Loucy (cell line): ENCODE data around the gene UBE2C.

Experiments
- H2AFZ ChIP-seq: fragments of 200-600 bp; sonication (generic); 2 replicates; pipeline ENCODE4 v1.6.0; 2016; ENCODE audit warnings: antibody characterized with exemption, mild to moderate bottlenecking, low read length, moderate library complexity
- H3F3A ChIP-seq: fragments of 200-600 bp; 2 replicates; pipeline ENCODE4 v1.6.0; 2016; ENCODE audit warnings: antibody characterized with exemption, low read depth, mild to moderate bottlenecking
- H3K27me3 ChIP-seq: fragments of 200-600 bp; sonication (generic); 2 replicates; pipeline ENCODE4 v1.6.1; 2014; ENCODE audit warnings: low read length, mild to moderate bottlenecking; ENCODE audit not compliant: insufficient read depth, poor library complexity, severe bottlenecking
- H3K36me3 ChIP-seq: fragments of 200-600 bp; sonication (generic); 2 replicates; pipeline ENCODE4 v1.6.1; 2016; ENCODE audit warnings: low read length; ENCODE audit not compliant: insufficient read depth
- H3K4me1 ChIP-seq: fragments of 200-600 bp; sonication (generic); 2 replicates; pipeline ENCODE4 v1.5.1; 2014; ENCODE audit warnings: low read length, mild to moderate bottlenecking; ENCODE audit not compliant: insufficient read depth, poor library complexity, severe bottlenecking
- H3K4me2 ChIP-seq: fragments of 200-600 bp; sonication (generic); 2 replicates; pipeline ENCODE4 v1.6.0; 2014; ENCODE audit warnings: antibody characterized with exemption, low read length, low read depth, mild to moderate bottlenecking; ENCODE audit not compliant: poor library complexity, severe bottlenecking
- H3K4me3 ChIP-seq: fragments of 200-600 bp; sonication (generic); 2 replicates; pipeline ENCODE4 v1.5.1; 2014; ENCODE audit warnings: low read length, mild to moderate bottlenecking, mixed read lengths; ENCODE audit not compliant: poor library complexity, severe bottlenecking
- H3K79me2 ChIP-seq: fragments of 200-600 bp; sonication (generic); 2 replicates; pipeline ENCODE4 v1.6.1; 2014; ENCODE audit warnings: low read length; ENCODE audit not compliant: insufficient read depth
- H3K9ac ChIP-seq: fragments of 200-600 bp; sonication (generic); 2 replicates; pipeline ENCODE4 v1.6.0; 2014; ENCODE audit warnings: mild to moderate bottlenecking, low read depth, low read length, moderate library complexity; ENCODE audit not compliant: poor library complexity, severe bottlenecking
- H3K9me2 ChIP-seq: fragments of 200-600 bp; sonication (generic); replicated peaks from 2 replicates; pipeline ENCODE4 v1.6.1; 2016; ENCODE audit warnings: low read depth, low read length, mixed read lengths
- H3K9me3 ChIP-seq: fragments of 200-600 bp; sonication (generic); 2 replicates; pipeline ENCODE4 v1.6.1; 2014; ENCODE audit warnings: mild to moderate bottlenecking, antibody characterized with exemption, low read length, low read depth; ENCODE audit not compliant: insufficient read depth
- H4K20me1 ChIP-seq: fragments of 200-600 bp; sonication (generic); 2 replicates; pipeline ENCODE4 v1.6.0; 2014; ENCODE audit warnings: antibody characterized with exemption, low read length, mild to moderate bottlenecking; ENCODE audit not compliant: insufficient read depth, poor library complexity, severe bottlenecking
- EZH2phosphoT487 ChIP-seq: fragments of 200-600 bp; IDR thresholded peaks from 2 replicates; pipeline ENCODE4 v1.6.1; 2018; ENCODE audit warnings: antibody characterized with exemption, mild to moderate bottlenecking, moderate library complexity, borderline replicate concordance
- TF ChIP-seq, protein P1 (sequence below): fragments of 200-600 bp; sonication (generic); conservative IDR thresholded peaks from 2 replicates; pipeline ENCODE4 v1.5.1; 2014; ENCODE audit warnings: mild to moderate bottlenecking, antibody characterized with exemption, low read length

The UBE2C gene

GRCh38 chr20:45842169-45842812 is 29.8 kb downstream of the UBE2C start:
- Histone ChIP-seq H4K20me1 (no peaks in the 10 kb centered on the region), H3K4me1 (no peaks in the 10 kb centered on the region), H2AFZ (no peak overlapping the region), H3K4me2 (no peak overlapping the region), H3K27me3 (no peaks in the 10 kb centered on the region), H3K36me3 (peaks cover 13% of the 10 kb centered on the region; the same call in 1 of the 2 replicates), H3K9me2 (no peaks in the 10 kb centered on the region), H3K4me3 (no peak overlapping the region), H3K9me3 (no peaks in the 10 kb centered on the region), H3K79me2 (no peaks in the 10 kb centered on the region), H3F3A (no peaks in the 10 kb centered on the region), H3K9ac (no peak overlapping the region)
- no peak for TF ChIP-seq EZH2phosphoT487
- TF ChIP-seq, protein P1, sequence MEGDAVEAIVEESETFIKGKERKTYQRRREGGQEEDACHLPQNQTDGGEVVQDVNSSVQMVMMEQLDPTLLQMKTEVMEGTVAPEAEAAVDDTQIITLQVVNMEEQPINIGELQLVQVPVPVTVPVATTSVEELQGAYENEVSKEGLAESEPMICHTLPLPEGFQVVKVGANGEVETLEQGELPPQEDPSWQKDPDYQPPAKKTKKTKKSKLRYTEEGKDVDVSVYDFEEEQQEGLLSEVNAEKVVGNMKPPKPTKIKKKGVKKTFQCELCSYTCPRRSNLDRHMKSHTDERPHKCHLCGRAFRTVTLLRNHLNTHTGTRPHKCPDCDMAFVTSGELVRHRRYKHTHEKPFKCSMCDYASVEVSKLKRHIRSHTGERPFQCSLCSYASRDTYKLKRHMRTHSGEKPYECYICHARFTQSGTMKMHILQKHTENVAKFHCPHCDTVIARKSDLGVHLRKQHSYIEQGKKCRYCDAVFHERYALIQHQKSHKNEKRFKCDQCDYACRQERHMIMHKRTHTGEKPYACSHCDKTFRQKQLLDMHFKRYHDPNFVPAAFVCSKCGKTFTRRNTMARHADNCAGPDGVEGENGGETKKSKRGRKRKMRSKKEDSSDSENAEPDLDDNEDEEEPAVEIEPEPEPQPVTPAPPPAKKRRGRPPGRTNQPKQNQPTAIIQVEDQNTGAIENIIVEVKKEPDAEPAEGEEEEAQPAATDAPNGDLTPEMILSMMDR, result no peak

DNA sequence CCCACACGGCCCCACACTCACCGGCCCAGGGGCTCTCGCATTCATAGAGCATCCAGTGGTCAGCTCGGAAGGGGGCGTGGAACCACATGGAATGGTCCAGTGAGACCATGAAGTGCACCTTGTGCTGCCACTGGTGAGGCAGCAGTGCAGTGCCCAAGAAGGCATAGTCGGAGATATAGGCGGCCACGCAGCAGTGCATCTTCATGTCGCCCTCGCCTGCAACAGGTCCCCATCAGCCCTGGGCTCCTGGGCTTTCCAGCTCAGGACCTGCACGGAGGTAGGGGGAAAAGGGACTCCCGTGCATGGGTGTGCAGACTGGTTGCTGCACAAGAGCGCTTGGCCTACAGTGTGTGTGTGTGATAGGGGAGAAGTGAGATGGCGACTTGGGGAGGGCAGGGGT is 31.1 kb downstream of the UBE2C start:
- H3K36me3 ChIP-seq, result peaks cover 13% of the 10 kb centered on the region; the same call in 1 of the 2 replicates
- no peaks in the 10 kb centered on the region for H3K4me1 ChIP-seq
- H3K9me3 ChIP-seq, result no peaks in the 10 kb centered on the region
- H3K79me2 ChIP-seq, result no peaks in the 10 kb centered on the region
- no peaks in the 10 kb centered on the region for H3K27me3 ChIP-seq
- no peak overlapping the region for H3K4me2 ChIP-seq
- no peak overlapping the region for H3K9ac ChIP-seq
- H4K20me1 ChIP-seq, result no peaks in the 10 kb centered on the region
- no peak overlapping the region for H3K4me3 ChIP-seq
- no peak for TF ChIP-seq EZH2phosphoT487
- TF ChIP-seq, protein P1, result no peak
- H2AFZ ChIP-seq, result no peak overlapping the region
- H3K9me2 ChIP-seq, result no peaks in the 10 kb centered on the region
- no peaks in the 10 kb centered on the region for H3F3A ChIP-seq

GRCh38 chr20:45845452-45845851 is 33.0 kb downstream of the UBE2C start:
- H3K4me2 ChIP-seq, result no peak overlapping the region
- H3K27me3 ChIP-seq, result no peaks in the 10 kb centered on the region
- no peak overlapping the region for H3K9ac ChIP-seq
- no peak for TF ChIP-seq EZH2phosphoT487
- TF ChIP-seq, protein P1, result no peak
- no peaks in the 10 kb centered on the region for H3K9me2 ChIP-seq
- H3K9me3 ChIP-seq, result no peaks in the 10 kb centered on the region
- H3F3A ChIP-seq, result no peaks in the 10 kb centered on the region
- no peak overlapping the region for H3K4me3 ChIP-seq
- H3K36me3 ChIP-seq, result peaks cover 13% of the 10 kb centered on the region; the same call in 1 of the 2 replicates
- H3K79me2 ChIP-seq, result no peaks in the 10 kb centered on the region
- H2AFZ ChIP-seq, result no peak overlapping the region
- H3K4me1 ChIP-seq, result no peaks in the 10 kb centered on the region
- H4K20me1 ChIP-seq, result no peaks in the 10 kb centered on the region
